GDM1 (cell line): Measurements from ENCODE around the gene SYVN1.
"Not testable (repeated sequence)": the region's sequence is repeated elsewhere in the genome, so short reads cannot be mapped to it uniquely, and the experiment has no call there.

Experiments used
- DNase-seq: peaks from one replicate; lab custom pipeline; 2025; lab: John Stamatoyannopoulos, UW

The SYVN1 gene

GRCh38 chr11:65134240-65134951, at the start of gene SYVN1:
TSS of gene SYVN1 (minus strand) at chr11:65134519. CDS start at chr11:65133601, 918 bp downstream.
- peak; percentile 82 for DNase-seq

- no peak for DNase-seq
Observed at GRCh38 chr11:65183201-65183891, 49.0 kb upstream of the SYVN1 start.

DNA sequence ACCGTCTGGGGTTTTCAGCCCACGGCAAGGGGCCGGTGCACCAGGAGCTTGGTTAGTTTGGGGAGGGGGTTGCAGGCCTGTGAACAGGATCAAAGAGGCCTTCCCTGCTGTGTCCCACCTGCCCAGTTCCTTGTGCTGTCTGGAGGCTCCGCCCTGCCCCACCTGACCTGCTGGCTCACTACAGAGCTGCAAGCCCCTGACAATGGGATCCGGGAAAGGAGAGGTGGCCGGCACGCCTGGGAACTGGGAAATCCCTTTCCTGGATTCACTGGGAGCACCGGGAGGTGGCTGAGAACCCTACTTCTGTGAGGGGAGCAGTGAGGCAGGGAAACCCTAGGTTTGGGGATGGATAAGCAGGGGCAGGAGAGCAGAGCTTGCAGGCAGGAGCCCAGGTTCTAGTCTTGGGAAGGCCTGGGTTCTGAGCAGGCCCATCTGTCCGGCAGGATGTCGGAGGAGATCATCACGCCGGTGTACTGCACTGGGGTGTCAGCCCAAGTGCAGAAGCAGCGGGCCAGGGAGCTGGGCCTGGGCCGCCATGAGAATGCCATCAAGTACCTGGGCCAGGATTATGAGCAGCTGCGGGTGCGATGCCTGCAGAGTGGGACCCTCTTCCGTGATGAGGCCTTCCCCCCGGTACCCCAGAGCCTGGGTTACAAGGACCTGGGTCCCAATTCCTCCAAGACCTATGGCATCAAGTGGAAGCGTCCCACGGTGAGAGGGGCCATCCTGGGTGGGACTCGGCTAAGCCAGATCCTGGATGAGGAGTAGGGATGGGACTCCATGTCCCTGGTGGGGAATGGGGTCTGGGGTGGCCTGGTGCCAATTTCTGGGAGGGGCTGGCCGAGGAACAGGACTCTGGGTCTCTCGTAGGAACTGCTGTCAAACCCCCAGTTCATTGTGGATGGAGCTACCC, 48.2 kb upstream of the SYVN1 start:
- DNase-seq, result no peak

GRCh38 chr11:65181569-65182257, 47.4 kb upstream of the SYVN1 start, which contains the start of gene CAPN1:
TSS of gene CAPN1 (plus strand) at chr11:65181928. CDS start at chr11:65182702, 774 bp downstream.
- peak; percentile 74 for DNase-seq

DNA sequence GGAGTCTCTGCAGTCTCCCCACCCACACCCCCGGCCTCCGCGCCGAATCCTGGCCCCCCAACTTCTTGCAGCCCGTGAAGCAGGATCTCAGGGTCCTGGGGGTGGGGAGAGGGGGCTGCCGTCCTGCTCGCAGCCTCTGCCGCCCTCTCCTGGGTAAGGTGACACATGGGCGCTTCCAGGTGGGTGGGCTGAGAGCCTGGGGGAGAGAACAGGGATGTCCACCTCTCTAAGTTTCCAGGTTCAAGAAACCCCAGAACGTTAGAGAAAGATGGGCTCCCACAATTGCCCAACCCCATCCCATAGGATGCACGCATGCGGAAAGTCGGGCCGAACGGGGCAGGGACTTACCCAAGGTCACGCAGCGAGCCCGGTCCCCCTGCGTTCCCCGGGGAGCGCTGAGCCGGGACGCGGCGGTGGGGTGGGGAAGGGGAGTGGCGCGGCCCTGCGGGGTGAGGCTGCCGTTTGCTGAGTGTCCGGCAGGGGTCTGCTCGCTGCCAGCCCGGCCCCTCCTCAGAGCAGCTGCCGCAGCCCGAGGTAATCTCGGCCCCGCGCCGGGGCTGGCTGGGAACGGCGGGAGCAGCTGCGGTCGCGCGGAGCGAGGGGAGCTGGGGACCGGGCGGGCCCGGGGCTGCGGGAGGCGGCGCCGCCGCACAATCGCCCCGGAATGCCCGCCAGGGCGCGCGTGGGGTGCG, 46.7 kb upstream of the SYVN1 start:
- DNase-seq, result peak; percentile 38

DNA sequence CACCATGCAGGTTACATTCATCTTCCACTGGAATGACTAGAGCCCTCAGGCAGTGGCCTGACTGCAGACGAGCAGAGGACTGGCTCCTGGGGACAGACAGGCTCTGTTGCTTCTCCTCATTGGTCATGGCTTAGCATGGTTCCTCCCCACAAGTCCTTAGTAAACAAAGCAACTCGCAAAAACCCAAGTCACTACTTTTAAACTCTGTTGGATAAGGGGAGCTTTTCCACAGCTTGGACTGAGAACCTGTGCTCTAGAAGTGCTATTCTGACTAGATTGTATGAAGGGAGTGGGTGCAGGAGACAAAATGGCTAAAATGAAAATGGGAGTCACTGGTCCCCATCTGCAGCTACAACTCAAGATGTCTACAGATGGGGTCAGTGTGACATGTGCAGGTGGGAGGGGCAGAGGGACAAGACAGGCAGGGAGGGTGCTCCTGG, 40.3 kb upstream of the SYVN1 start:
- not testable (repeated sequence) for DNase-seq

- no peak for DNase-seq
Observed at GRCh38 chr11:65172600-65172999, 38.3 kb upstream of the SYVN1 start.

DNA sequence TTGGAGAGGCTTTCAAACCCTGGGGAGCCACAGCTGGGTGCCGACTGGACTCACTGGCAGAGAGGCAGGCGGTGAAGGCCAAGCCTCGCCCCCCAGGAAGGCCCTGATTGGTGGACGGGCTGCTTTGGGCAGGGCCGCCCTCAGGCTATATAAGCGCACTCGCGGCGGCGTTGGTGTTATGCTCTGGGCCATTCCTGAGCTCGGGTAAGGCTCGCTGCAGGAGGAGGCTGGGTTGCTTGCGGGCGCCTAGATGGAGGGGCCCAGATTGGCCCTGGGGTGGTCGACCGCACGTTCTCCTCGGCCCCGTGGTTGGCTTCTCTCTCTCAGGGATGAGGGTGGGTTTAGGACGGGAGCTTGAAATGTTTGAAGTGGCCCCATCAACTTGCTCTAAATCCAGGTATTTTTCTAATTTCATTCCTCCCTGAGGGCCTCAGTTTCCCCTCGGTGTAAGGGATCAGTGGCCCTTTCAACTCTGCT, 35.8 kb upstream of the SYVN1 start, which contains the start of gene SPDYC:
Gene SPDYC (plus strand): TSS at position 176 of the 477 bp plus-strand sequence. CDS start 1,125 bp downstream, outside the sequence.
- no peak for DNase-seq

DNA sequence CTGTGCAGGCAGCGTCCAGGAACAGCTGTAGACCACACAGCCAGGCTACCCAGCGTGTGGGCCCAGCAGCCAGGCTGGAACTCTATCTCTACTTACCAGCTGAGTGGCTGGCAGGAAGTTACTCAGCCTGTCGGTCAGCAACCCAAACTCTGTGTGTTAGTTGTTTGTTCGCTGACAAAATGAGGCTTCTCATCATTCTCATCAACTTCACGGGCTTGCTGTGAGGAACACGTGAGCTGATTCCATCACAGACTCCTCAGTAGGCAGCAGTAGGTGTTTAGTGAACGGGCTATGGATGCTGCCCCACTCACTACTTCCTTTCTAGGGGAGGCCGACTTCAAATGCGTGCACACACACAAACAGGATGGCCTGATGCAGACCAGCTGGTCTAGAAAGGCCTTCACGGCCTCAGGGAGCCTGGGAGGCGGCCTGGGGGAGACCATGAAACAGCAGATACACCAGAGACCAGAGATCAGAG, 34.9 kb upstream of the SYVN1 start:
- peak; percentile 60 for DNase-seq

- DNase-seq, result no peak
Observed at GRCh38 chr11:65167656-65168055, 33.3 kb upstream of the SYVN1 start.

GRCh38 chr11:65166893-65167292, 32.6 kb upstream of the SYVN1 start:
- DNase-seq, result no peak

GRCh38 chr11:65165410-65166317, 31.3 kb upstream of the SYVN1 start:
- DNase-seq, result no peak

- DNase-seq, result no peak
Observed at GRCh38 chr11:65163684-65164083, 29.4 kb upstream of the SYVN1 start.

GRCh38 chr11:65160643-65161042, 26.3 kb upstream of the SYVN1 start:
- no peak for DNase-seq

- no peak for DNase-seq
Observed at GRCh38 chr11:65159012-65159411, 24.7 kb upstream of the SYVN1 start.

DNA sequence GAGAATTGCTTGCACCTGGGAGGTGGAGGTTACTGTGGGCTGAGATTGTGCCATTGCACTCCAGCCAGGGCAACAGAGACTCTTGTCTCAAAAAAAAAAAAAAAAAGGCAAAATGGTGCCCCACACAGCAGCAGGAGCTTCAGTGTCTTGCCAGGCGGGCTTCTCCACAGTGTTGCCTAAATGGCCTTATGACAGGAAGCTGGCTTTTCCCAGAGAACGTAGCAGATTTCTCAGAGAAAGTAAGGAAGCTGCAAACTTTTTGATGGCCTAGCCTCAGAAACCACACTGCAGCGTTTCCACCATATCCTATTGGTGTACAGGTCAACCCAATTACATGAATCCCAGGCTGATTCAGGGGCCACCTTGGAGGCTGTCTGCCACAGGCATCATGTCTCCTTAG, 23.0 kb upstream of the SYVN1 start:
- no peak for DNase-seq

GRCh38 chr11:65156926-65157325, 22.6 kb upstream of the SYVN1 start:
- no peak for DNase-seq

DNA sequence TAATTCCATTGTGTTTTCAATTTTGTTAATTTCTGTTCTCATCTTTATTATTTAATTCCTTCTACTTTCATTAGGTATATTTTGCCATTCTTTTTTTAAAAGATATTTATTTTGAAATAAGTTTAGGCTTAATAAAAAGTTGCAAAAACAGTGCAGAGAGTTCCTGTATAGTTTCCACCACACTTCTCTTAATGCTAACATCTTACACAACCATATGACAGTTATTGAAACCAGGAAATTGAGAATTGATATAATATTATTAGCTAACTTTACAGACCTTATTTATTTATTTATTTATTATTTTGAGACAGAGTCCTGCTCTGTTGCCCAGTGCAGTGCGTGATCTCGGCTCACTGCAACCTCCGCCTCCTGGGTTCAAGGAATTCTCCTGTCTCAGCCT, 21.9 kb upstream of the SYVN1 start:
- no peak for DNase-seq

DNA sequence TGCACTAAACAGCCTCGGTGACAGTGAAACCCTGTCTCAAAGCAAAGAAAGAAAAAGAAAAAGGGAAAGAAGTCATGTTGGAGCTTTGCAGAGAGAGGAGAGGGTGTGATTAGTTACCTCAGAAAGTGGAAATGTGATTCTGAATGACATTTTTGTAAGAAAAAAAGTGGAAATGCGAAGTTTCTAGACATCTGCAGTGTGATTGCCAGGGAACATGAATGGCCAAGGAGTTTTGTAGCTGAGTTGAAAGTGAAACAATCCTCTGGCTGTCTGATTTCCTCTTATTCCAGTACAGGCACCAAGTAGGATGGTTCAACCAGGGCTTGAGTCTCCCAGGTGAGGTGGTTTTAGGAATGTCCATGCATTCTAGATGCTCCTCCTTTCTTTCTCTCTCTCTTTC, 17.8 kb upstream of the SYVN1 start:
- no peak for DNase-seq
